GM23338 (cell line): Measurements from ENCODE around the gene DNAL4. TPM values are rescaled to one million over a fixed set of nuclear protein-coding genes. Genes with fewer than 3 reads are reported as not detected.

Source experiments
- ATAC-seq: fragments of 200-7000 bp; cut with Tn5 transposase; 3 replicates; pipeline ENCODE4 v1.9.1; 2020
- DNase-seq: peaks from one replicate; pipeline ENCODE4 v3.0.0-alpha.2; 2015; ENCODE audit warnings: low spot score
- H2AFZ ChIP-seq: fragments of 200-600 bp; sonication (generic); 2 replicates; pipeline ENCODE4 v1.8.0; 2016; ENCODE audit warnings: antibody characterized with exemption, mild to moderate bottlenecking, moderate library complexity
- H3F3A ChIP-seq: fragments of 200-600 bp; sonication (generic); replicated peaks from 2 replicates; pipeline ENCODE4 v1.8.0; 2017; ENCODE audit warnings: antibody characterized with exemption, mixed run types, low read depth
- H3K27ac ChIP-seq: fragments of 200-600 bp; sonication (generic); 2 replicates; pipeline ENCODE4 v1.6.1; 2016; ENCODE audit warnings: low read depth
- H3K27me3 ChIP-seq: fragments of 200-600 bp; sonication (generic); 2 replicates; pipeline ENCODE4 v1.8.0; 2016; ENCODE audit warnings: mild to moderate bottlenecking, mixed run types, moderate library complexity; ENCODE audit not compliant: insufficient read depth
- H3K36me3 ChIP-seq: fragments of 200-600 bp; sonication (generic); 2 replicates; pipeline ENCODE4 v1.8.0; 2016; ENCODE audit warnings: mild to moderate bottlenecking; ENCODE audit not compliant: insufficient read depth
- H3K4me1 ChIP-seq: fragments of 200-600 bp; sonication (generic); 2 replicates; pipeline ENCODE4 v1.8.0; 2016; ENCODE audit warnings: mild to moderate bottlenecking, moderate library complexity; ENCODE audit not compliant: insufficient read depth
- H3K4me2 ChIP-seq: fragments of 200-600 bp; sonication (generic); 2 replicates; pipeline ENCODE4 v1.7.1; 2017; ENCODE audit warnings: mixed run types
- H3K4me3 ChIP-seq: fragments of 200-600 bp; sonication (generic); 2 replicates; pipeline ENCODE4 v1.6.1; 2016; ENCODE audit warnings: mixed run types
- H3K79me2 ChIP-seq: fragments of 200-600 bp; sonication (generic); replicated peaks from 2 replicates; pipeline ENCODE4 v1.8.0; 2017; ENCODE audit warnings: mild to moderate bottlenecking; ENCODE audit not compliant: insufficient read depth
- H3K9me2 ChIP-seq: fragments of 200-600 bp; sonication (generic); 2 replicates; pipeline ENCODE4 v1.8.0; 2017; ENCODE audit not compliant: insufficient read depth
- H4K20me1 ChIP-seq: fragments of 200-600 bp; sonication (generic); replicated peaks from 2 replicates; pipeline ENCODE4 v1.8.0; 2017; ENCODE audit warnings: mild to moderate bottlenecking; ENCODE audit not compliant: insufficient read depth
- H3K27ac Mint-ChIP-seq: 2 replicates; pipeline ENCODE4 v1.8.0; 2020; ENCODE audit warnings: inconsistent platforms, mild to moderate bottlenecking, moderate library complexity, mixed read lengths
- H3K27me3 Mint-ChIP-seq: 3 replicates; pipeline ENCODE4 v1.8.0; 2022; ENCODE audit warnings: low read depth, mild to moderate bottlenecking, moderate library complexity, mixed read lengths, inconsistent platforms; ENCODE audit not compliant: insufficient read depth, poor library complexity
- H3K36me3 Mint-ChIP-seq: 3 replicates; pipeline ENCODE4 v1.8.0; 2021; ENCODE audit warnings: low read depth, mild to moderate bottlenecking, inconsistent platforms, moderate library complexity, mixed read lengths
- H3K4me1 Mint-ChIP-seq: 3 replicates; pipeline ENCODE4 v1.8.0; 2020; ENCODE audit warnings: mild to moderate bottlenecking, inconsistent platforms, mixed read lengths
- H3K4me3 Mint-ChIP-seq: 3 replicates; pipeline ENCODE4 v1.8.0; 2021; ENCODE audit warnings: moderate library complexity, mild to moderate bottlenecking, inconsistent platforms, mixed read lengths
- H3K9me3 Mint-ChIP-seq: 3 replicates; pipeline ENCODE4 v1.8.0; 2020; ENCODE audit warnings: moderate library complexity, mild to moderate bottlenecking, inconsistent platforms, mixed read lengths
- CREB1 ChIP-seq: fragments of 250-450 bp; sonication (Bioruptor Pico); IDR thresholded peaks from 2 replicates; pipeline ENCODE4 v1.5.0; 2020; ENCODE audit warnings: low read depth, mild to moderate bottlenecking, moderate library complexity
- ETS1 ChIP-seq: IDR thresholded peaks from 2 replicates; pipeline ENCODE4 v1.6.1; 2016; ENCODE audit warnings: antibody characterized with exemption
- EZH2 ChIP-seq: fragments of 200-600 bp; sonication (generic); IDR thresholded peaks from one replicate; pipeline ENCODE4 v1.8.0; 2017; ENCODE audit warnings: antibody characterized with exemption, mild to moderate bottlenecking, low read depth; ENCODE audit not compliant: unreplicated experiment
- EZH2phosphoT487 ChIP-seq: fragments of 200-600 bp; sonication (generic); IDR thresholded peaks from one replicate; pipeline ENCODE4 v1.8.1; 2018; ENCODE audit warnings: antibody characterized with exemption; ENCODE audit not compliant: unreplicated experiment
- JUNB ChIP-seq: IDR thresholded peaks from one replicate; pipeline ENCODE4 v1.6.1; 2016; ENCODE audit warnings: antibody characterized with exemption; ENCODE audit not compliant: unreplicated experiment
- NANOG ChIP-seq: IDR thresholded peaks from 2 replicates; pipeline ENCODE4 v1.6.1; 2016; ENCODE audit warnings: antibody characterized with exemption, borderline replicate concordance
- POLR2AphosphoS5 ChIP-seq: IDR thresholded peaks from 2 replicates; pipeline ENCODE4 v1.6.1; 2016; ENCODE audit warnings: antibody characterized with exemption, low read depth
- STAT1 ChIP-seq: IDR thresholded peaks from one replicate; pipeline ENCODE4 v1.6.1; 2016; ENCODE audit warnings: antibody characterized with exemption; ENCODE audit not compliant: unreplicated experiment
- ZNF114 ChIP-seq: fragments of 250-450 bp; sonication (Bioruptor Pico); IDR thresholded peaks from 2 replicates; pipeline ENCODE4 v1.5.0; 2020; ENCODE audit warnings: mild to moderate bottlenecking, moderate library complexity
- ZNF331 ChIP-seq: fragments of 250-450 bp; sonication (Bioruptor Pico); IDR thresholded peaks from 2 replicates; pipeline ENCODE4 v1.5.0; 2020; ENCODE audit warnings: low read depth, mild to moderate bottlenecking, moderate library complexity
- polyA plus RNA-seq: library from polyadenylated mRNA; unstranded; fragments of >200 nt; fragmentation: Nextera tagmentation; extraction: Ambion mirVana; gene quantifications from 2 replicates; pipeline ENCODE4 v1.2.1, GENCODE V29; 2016
- total RNA-seq: library from RNA; depleted of rRNA; stranded (reverse); fragments of >200 nt; shearing (Covaris generic); gene quantifications from 2 replicates; pipeline ENCODE4 v1.2.3, GENCODE V29; 2014
- TF ChIP-seq, protein P1 (sequence below), 2 experiments: fragments of 200-600 bp in 1 of 2; sonication (generic) in 1 of 2; conservative IDR thresholded peaks; 2 replicates each; pipeline versions ENCODE4 v1.5.1 to v1.6.1; 2016 to 2017; ENCODE audit warnings: antibody characterized with exemption in 2 of 2, low read depth in 2 of 2, mild to moderate bottlenecking in 2 of 2, moderate library complexity in 1 of 2
- TF ChIP-seq, protein P2 (sequence below): IDR thresholded peaks from one replicate; pipeline ENCODE4 v1.6.1; 2018; ENCODE audit warnings: antibody characterized with exemption; ENCODE audit not compliant: unreplicated experiment
- TF ChIP-seq, protein P3 (sequence below): fragments of 250-450 bp; sonication (Bioruptor Pico); IDR thresholded peaks from 2 replicates; pipeline ENCODE4 v1.5.0; 2020; ENCODE audit warnings: mild to moderate bottlenecking, moderate library complexity

Gene DNAL4
- total and polyA plus RNA-seq, 2 experiments from 2014 or later = 9.3 to 10.0 TPM

GRCh38 chr22:38784856-38785255, 9.1 kb downstream of the DNAL4 start:
- Histone ChIP-seq H3K79me2 (no peaks in the 10 kb centered on the region), H3F3A (no peaks in the 10 kb centered on the region; the same call in 1 of the 2 replicates), H3K4me2 (no peak overlapping the region), H3K9me2 (no peaks in the 10 kb centered on the region), H4K20me1 (no peaks in the 10 kb centered on the region; the same call in 1 of the 2 replicates), H3K4me3 (no peak overlapping the region), H3K4me1 (no peaks in the 10 kb centered on the region), H2AFZ (no peak overlapping the region), H3K36me3 (no peaks in the 10 kb centered on the region), H3K27ac (no peak overlapping the region), H3K27me3 (no peaks in the 10 kb centered on the region)
- Mint-ChIP-seq H3K4me1 (peaks cover 8% of the 10 kb centered on the region), H3K9me3 (no peaks in the 10 kb centered on the region), H3K27ac (no peak overlapping the region), H3K27me3 (peaks cover 3% of the 10 kb centered on the region), H3K36me3 (no peaks in the 10 kb centered on the region; the same call in 2 of the 3 replicates), H3K4me3 (no peak overlapping the region; the same call in 2 of the 3 replicates)
- ATAC-seq (no peak), DNase-seq (no peak)
- TF ChIP-seq ZNF114 = no peak
- TF ChIP-seq ZNF331 (CRISPR knock-in tag) = no peak
- no peak for TF ChIP-seq POLR2AphosphoS5
- TF ChIP-seq CREB1 (CRISPR knock-in tag) = no peak
- TF ChIP-seq, protein P1, sequence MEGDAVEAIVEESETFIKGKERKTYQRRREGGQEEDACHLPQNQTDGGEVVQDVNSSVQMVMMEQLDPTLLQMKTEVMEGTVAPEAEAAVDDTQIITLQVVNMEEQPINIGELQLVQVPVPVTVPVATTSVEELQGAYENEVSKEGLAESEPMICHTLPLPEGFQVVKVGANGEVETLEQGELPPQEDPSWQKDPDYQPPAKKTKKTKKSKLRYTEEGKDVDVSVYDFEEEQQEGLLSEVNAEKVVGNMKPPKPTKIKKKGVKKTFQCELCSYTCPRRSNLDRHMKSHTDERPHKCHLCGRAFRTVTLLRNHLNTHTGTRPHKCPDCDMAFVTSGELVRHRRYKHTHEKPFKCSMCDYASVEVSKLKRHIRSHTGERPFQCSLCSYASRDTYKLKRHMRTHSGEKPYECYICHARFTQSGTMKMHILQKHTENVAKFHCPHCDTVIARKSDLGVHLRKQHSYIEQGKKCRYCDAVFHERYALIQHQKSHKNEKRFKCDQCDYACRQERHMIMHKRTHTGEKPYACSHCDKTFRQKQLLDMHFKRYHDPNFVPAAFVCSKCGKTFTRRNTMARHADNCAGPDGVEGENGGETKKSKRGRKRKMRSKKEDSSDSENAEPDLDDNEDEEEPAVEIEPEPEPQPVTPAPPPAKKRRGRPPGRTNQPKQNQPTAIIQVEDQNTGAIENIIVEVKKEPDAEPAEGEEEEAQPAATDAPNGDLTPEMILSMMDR (conservative IDR thresholded peaks at IDR 0.05; ENCODE audit: low read depth in 2 of 2) = no peak
- TF ChIP-seq ETS1 = no peak
- no peak for TF ChIP-seq NANOG
- TF ChIP-seq JUNB = no peak
- TF ChIP-seq, protein P2, sequence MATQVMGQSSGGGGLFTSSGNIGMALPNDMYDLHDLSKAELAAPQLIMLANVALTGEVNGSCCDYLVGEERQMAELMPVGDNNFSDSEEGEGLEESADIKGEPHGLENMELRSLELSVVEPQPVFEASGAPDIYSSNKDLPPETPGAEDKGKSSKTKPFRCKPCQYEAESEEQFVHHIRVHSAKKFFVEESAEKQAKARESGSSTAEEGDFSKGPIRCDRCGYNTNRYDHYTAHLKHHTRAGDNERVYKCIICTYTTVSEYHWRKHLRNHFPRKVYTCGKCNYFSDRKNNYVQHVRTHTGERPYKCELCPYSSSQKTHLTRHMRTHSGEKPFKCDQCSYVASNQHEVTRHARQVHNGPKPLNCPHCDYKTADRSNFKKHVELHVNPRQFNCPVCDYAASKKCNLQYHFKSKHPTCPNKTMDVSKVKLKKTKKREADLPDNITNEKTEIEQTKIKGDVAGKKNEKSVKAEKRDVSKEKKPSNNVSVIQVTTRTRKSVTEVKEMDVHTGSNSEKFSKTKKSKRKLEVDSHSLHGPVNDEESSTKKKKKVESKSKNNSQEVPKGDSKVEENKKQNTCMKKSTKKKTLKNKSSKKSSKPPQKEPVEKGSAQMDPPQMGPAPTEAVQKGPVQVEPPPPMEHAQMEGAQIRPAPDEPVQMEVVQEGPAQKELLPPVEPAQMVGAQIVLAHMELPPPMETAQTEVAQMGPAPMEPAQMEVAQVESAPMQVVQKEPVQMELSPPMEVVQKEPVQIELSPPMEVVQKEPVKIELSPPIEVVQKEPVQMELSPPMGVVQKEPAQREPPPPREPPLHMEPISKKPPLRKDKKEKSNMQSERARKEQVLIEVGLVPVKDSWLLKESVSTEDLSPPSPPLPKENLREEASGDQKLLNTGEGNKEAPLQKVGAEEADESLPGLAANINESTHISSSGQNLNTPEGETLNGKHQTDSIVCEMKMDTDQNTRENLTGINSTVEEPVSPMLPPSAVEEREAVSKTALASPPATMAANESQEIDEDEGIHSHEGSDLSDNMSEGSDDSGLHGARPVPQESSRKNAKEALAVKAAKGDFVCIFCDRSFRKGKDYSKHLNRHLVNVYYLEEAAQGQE = no peak
- no peak for TF ChIP-seq EZH2
- no peak for TF ChIP-seq EZH2phosphoT487
- TF ChIP-seq, protein P3, sequence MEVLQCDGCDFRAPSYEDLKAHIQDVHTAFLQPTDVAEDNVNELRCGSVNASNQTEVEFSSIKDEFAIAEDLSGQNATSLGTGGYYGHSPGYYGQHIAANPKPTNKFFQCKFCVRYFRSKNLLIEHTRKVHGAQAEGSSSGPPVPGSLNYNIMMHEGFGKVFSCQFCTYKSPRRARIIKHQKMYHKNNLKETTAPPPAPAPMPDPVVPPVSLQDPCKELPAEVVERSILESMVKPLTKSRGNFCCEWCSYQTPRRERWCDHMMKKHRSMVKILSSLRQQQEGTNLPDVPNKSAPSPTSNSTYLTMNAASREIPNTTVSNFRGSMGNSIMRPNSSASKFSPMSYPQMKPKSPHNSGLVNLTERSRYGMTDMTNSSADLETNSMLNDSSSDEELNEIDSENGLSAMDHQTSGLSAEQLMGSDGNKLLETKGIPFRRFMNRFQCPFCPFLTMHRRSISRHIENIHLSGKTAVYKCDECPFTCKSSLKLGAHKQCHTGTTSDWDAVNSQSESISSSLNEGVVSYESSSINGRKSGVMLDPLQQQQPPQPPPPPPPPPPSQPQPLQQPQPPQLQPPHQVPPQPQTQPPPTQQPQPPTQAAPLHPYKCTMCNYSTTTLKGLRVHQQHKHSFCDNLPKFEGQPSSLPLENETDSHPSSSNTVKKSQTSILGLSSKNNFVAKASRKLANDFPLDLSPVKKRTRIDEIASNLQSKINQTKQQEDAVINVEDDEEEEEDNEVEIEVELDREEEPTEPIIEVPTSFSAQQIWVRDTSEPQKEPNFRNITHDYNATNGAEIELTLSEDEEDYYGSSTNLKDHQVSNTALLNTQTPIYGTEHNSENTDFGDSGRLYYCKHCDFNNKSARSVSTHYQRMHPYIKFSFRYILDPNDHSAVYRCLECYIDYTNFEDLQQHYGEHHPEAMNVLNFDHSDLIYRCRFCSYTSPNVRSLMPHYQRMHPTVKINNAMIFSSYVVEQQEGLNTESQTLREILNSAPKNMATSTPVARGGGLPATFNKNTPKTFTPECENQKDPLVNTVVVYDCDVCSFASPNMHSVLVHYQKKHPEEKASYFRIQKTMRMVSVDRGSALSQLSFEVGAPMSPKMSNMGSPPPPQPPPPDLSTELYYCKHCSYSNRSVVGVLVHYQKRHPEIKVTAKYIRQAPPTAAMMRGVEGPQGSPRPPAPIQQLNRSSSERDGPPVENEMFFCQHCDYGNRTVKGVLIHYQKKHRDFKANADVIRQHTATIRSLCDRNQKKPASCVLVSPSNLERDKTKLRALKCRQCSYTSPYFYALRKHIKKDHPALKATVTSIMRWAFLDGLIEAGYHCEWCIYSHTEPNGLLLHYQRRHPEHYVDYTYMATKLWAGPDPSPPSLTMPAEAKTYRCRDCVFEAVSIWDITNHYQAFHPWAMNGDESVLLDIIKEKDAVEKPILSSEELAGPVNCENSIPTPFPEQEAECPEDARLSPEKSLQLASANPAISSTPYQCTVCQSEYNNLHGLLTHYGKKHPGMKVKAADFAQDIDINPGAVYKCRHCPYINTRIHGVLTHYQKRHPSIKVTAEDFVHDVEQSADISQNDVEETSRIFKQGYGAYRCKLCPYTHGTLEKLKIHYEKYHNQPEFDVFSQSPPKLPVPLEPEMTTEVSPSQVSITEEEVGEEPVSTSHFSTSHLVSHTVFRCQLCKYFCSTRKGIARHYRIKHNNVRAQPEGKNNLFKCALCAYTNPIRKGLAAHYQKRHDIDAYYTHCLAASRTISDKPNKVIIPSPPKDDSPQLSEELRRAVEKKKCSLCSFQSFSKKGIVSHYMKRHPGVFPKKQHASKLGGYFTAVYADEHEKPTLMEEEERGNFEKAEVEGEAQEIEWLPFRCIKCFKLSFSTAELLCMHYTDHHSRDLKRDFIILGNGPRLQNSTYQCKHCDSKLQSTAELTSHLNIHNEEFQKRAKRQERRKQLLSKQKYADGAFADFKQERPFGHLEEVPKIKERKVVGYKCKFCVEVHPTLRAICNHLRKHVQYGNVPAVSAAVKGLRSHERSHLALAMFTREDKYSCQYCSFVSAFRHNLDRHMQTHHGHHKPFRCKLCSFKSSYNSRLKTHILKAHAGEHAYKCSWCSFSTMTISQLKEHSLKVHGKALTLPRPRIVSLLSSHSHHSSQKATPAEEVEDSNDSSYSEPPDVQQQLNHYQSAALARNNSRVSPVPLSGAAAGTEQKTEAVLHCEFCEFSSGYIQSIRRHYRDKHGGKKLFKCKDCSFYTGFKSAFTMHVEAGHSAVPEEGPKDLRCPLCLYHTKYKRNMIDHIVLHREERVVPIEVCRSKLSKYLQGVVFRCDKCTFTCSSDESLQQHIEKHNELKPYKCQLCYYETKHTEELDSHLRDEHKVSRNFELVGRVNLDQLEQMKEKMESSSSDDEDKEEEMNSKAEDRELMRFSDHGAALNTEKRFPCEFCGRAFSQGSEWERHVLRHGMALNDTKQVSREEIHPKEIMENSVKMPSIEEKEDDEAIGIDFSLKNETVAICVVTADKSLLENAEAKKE = no peak
- TF ChIP-seq STAT1 = no peak
